Spleen (tissue), 11 donors: ENCODE measurements around the gene SRD5A1. TPM values are rescaled to one million over a fixed set of nuclear protein-coding genes. Genes with fewer than 3 reads are reported as not detected.
A peak's percentile ranks its signal among the peaks of the same experiment; 100 is the strongest.

Experiments
- DNase-seq: peaks from one replicate; pipeline ENCODE4 v3.0.0-alpha.2; 2020
- H3K27ac ChIP-seq, 8 donors: fragments of 200-600 bp; sonication (generic) in 7 of 8; 1 replicate in 4 of 8; 2 replicates in 4 of 8; pipeline versions ENCODE4 v1.5.0 to v1.8.0; 2016 to 2021; ENCODE audit warnings: inconsistent platforms in 4 of 8, mild to moderate bottlenecking in 4 of 8, moderate library complexity in 1 of 8
- H3K27me3 ChIP-seq, 7 donors: fragments of 200-600 bp; sonication (generic) in 6 of 7; replicated peaks in 1 of 7; 1 replicate in 4 of 7; 2 replicates in 3 of 7; pipeline versions ENCODE4 v1.5.0 to v1.8.0; 2016 to 2021; ENCODE audit warnings: inconsistent platforms in 3 of 7, mild to moderate bottlenecking in 1 of 7
- H3K36me3 ChIP-seq, 6 donors: fragments of 200-600 bp; sonication (generic) in 5 of 6; 1 replicate in 4 of 6; 2 replicates in 2 of 6; pipeline versions ENCODE4 v1.5.0 to v1.8.0; 2016 to 2021; ENCODE audit warnings: inconsistent platforms in 2 of 6
- H3K4me1 ChIP-seq, 6 donors: fragments of 200-600 bp; sonication (generic) in 5 of 6; 1 replicate in 3 of 6; 2 replicates in 3 of 6; pipeline versions ENCODE4 v1.5.0 to v1.8.0; 2016 to 2021; ENCODE audit warnings: inconsistent platforms in 3 of 6
- H3K4me3 ChIP-seq, 8 donors: fragments of 200-600 bp; sonication (generic) in 7 of 8; 1 replicate in 4 of 8; 2 replicates in 4 of 8; pipeline versions ENCODE4 v1.5.0 to v1.8.0; 2016 to 2021; ENCODE audit warnings: inconsistent platforms in 4 of 8, mild to moderate bottlenecking in 4 of 8, moderate library complexity in 2 of 8
- H3K9me3 ChIP-seq, 8 donors: fragments of 200-600 bp; sonication (generic) in 7 of 8; 1 replicate in 4 of 8; 2 replicates in 4 of 8; pipeline versions ENCODE4 v1.5.0 to v1.8.0; 2016 to 2021; ENCODE audit warnings: inconsistent platforms in 4 of 8
- POLR2A ChIP-seq, 3 donors: fragments of 450-650 bp; IDR thresholded peaks; one replicate each; pipeline ENCODE4 v1.5.1; 2017; ENCODE audit warnings: antibody characterized with exemption in 3 of 3, mild to moderate bottlenecking in 1 of 3
- POLR2AphosphoS5 ChIP-seq, 3 donors: sonication (generic); formaldehyde crosslinking; IDR thresholded peaks; one replicate each; pipeline ENCODE4 v1.5.1; 2017; ENCODE audit warnings: antibody characterized with exemption in 3 of 3
- WGBS, 5 donors: extraction: QIAGEN DNeasy Blood & Tissue Kit in 3 of 5; methylation state at CpG; one replicate each; pipeline versions ENCODE4 v1.1.5 to v1.1.7; 2013 to 2018; 5-methylcytosine and 5-hydroxymethylcytosine counted together
- intact Hi-C: fragments of 100-400 bp; cut with DNase I; formaldehyde crosslinking; loops from one replicate; pipeline ENCODE4 v1.15.0; 2023; ENCODE audit warnings: low total_unique reads
- polyA plus RNA-seq, 3 donors: library from polyadenylated mRNA; stranded (reverse); fragments of 200-250 nt; gene quantifications; one replicate each; pipeline ENCODE4 v1.2.1, GENCODE V29; 2013
- total RNA-seq, 7 donors: library from RNA; depleted of rRNA in 3 of 7; stranded (reverse); fragments of >200 nt in 3 of 7; fragmentation: NEBNext Ultra II Directional in 4 of 7; extraction: Animal tissue kit (Norgen Biotek cat#: 25700) in 4 of 7; gene quantifications; one replicate each; pipeline versions ENCODE4 v1.1.0 to v1.2.1, GENCODE V29; 2016 to 2021
- TF ChIP-seq, protein P1 (sequence below), 11 experiments: fragments of 200-600 bp in 7 of 11; fragments of 450-650 bp in 4 of 11; sonication (generic) in 4 of 11; IDR thresholded peaks in 8 of 11; conservative IDR thresholded peaks in 3 of 11; 1 replicate in 7 of 11; 2 replicates in 4 of 11; pipeline versions ENCODE4 v1.4.0 to v1.8.0; 2016 to 2021; ENCODE audit warnings: antibody characterized with exemption in 11 of 11, inconsistent platforms in 4 of 11, mild to moderate bottlenecking in 1 of 11
- donor health status: healthy with polysubstance abuse.
- donor health status: DM: no; HTN: no; CAD: no; lungs with moderate emphysema.
- donor health status: DM: no; HTN: no; CAD: no.
- donor health status: Bipolar disorder and iron deficiency.
- donor health status: healthy.
- donor health status: DM: no; HTN: no; CAD: no.
- donor health status: DM: yes; HTN: yes; CAD: no.

SRD5A1 gene
- total and polyA plus RNA-seq, 10 donors: 2.5 to 9.3 (median 5.7) TPM

DNA sequence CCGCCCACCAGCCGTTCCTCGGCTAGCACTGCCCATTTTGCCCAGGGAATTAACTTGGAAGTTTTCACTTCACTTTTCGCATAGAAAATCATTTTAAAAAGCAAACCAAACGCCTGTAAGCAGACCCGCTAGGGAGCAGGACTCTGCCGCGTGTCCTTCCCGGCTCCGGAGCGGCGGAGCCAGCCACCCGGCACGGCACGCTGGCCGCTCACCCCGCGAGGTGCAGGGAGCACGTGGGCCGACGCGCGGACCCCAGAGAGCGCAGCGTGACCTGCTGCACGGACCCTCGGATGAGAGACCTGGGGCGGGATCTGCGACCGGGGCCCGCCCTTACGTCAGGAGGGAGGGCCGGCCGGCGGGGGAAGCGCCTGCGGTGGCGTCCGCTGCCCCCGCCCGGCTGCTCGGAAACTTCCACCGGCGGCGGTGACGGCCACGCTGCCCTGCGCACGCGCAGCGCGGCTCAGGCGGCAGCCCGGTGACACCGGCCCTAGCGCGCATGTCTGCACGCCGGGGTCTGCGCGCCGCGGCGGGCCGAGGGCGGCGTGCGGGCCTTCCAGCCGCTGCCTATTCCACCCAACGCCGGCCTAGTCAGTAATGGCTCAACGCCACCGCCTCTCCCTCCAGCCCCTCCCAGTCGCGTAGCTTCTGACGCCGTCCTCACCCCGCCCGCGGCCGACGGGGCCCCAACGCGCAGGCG lies 79.5 kb downstream of the SRD5A1 start:
- intact Hi-C loops: loop anchor here (5.0 kb wide), 1 partner anchor 80 kb away; the partner anchor contains the start of genes NSUN2 and SRD5A1
- peak overlapping the region; percentile 96 to 99 (median 98) for H3K27ac ChIP-seq
- no peaks in the 10 kb centered on the region for H3K36me3 ChIP-seq
- no peaks in the 10 kb centered on the region for H3K27me3 ChIP-seq
- peaks cover 27 to 43% (median 41%) of the 10 kb centered on the region in 6 donors for H3K4me1 ChIP-seq
- peak overlapping the region; percentile 55 to 91 (median 79) for H3K4me3 ChIP-seq
- 0 to 1% (median 0%) methylated on average over 34 to 85 of the region's 85 CpGs for WGBS, 5 donors
- H3K9me3 ChIP-seq: no peaks in the 10 kb centered on the region
- peak; percentile 99 for DNase-seq
- peak in 1 of 3 donors; percentile 67 for TF ChIP-seq POLR2A (IDR thresholded peaks at IDR 0.05)
- TF ChIP-seq POLR2AphosphoS5 (IDR thresholded peaks at IDR 0.05): peak; percentile 82 to 89 (median 88)
- TF ChIP-seq, protein P1, sequence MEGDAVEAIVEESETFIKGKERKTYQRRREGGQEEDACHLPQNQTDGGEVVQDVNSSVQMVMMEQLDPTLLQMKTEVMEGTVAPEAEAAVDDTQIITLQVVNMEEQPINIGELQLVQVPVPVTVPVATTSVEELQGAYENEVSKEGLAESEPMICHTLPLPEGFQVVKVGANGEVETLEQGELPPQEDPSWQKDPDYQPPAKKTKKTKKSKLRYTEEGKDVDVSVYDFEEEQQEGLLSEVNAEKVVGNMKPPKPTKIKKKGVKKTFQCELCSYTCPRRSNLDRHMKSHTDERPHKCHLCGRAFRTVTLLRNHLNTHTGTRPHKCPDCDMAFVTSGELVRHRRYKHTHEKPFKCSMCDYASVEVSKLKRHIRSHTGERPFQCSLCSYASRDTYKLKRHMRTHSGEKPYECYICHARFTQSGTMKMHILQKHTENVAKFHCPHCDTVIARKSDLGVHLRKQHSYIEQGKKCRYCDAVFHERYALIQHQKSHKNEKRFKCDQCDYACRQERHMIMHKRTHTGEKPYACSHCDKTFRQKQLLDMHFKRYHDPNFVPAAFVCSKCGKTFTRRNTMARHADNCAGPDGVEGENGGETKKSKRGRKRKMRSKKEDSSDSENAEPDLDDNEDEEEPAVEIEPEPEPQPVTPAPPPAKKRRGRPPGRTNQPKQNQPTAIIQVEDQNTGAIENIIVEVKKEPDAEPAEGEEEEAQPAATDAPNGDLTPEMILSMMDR (IDR thresholded peaks at IDR 0.05 in 8 of 11, conservative IDR thresholded peaks at IDR 0.05 in 3 of 11): peak in 4 of 11 experiments; percentile 4 to 24 (median 13)

GRCh38 chr5:6713274-6714225 lies 80.3 kb downstream of the SRD5A1 start, which contains the start of gene TENT4A:
Gene TENT4A, plus strand, starts transcription at chr5:6713432. Its CDS starts 552 bp downstream, at chr5:6713984.
- H3K9me3 ChIP-seq: no peaks in the 10 kb centered on the region
- intact Hi-C loops: loop anchor here (5.0 kb wide), 1 partner anchor 81 kb away; the partner anchor contains the start of genes NSUN2 and SRD5A1
- peaks cover 33 to 52% (median 49%) of the 10 kb centered on the region in 6 donors for H3K4me1 ChIP-seq
- no peaks in the 10 kb centered on the region for H3K27me3 ChIP-seq
- WGBS, 5 donors: 0 to 1% (median 1%) methylated on average over 35 to 174 of the region's 174 CpGs
- H3K27ac ChIP-seq: peak within 1 kb of the TSS; percentile 96 to 99 (median 98)
- peak; percentile 93 for DNase-seq
- peak; percentile 21 to 75 (median 72) for TF ChIP-seq POLR2AphosphoS5 (IDR thresholded peaks at IDR 0.05)
- TF ChIP-seq, protein P1 (IDR thresholded peaks at IDR 0.05 in 8 of 11, conservative IDR thresholded peaks at IDR 0.05 in 3 of 11): no peak
- peak within 1 kb of the TSS; percentile 68 to 91 (median 79) for H3K4me3 ChIP-seq
- peaks cover 0 to 5% (median 0%) of the 10 kb centered on the region in 6 donors for H3K36me3 ChIP-seq

DNA sequence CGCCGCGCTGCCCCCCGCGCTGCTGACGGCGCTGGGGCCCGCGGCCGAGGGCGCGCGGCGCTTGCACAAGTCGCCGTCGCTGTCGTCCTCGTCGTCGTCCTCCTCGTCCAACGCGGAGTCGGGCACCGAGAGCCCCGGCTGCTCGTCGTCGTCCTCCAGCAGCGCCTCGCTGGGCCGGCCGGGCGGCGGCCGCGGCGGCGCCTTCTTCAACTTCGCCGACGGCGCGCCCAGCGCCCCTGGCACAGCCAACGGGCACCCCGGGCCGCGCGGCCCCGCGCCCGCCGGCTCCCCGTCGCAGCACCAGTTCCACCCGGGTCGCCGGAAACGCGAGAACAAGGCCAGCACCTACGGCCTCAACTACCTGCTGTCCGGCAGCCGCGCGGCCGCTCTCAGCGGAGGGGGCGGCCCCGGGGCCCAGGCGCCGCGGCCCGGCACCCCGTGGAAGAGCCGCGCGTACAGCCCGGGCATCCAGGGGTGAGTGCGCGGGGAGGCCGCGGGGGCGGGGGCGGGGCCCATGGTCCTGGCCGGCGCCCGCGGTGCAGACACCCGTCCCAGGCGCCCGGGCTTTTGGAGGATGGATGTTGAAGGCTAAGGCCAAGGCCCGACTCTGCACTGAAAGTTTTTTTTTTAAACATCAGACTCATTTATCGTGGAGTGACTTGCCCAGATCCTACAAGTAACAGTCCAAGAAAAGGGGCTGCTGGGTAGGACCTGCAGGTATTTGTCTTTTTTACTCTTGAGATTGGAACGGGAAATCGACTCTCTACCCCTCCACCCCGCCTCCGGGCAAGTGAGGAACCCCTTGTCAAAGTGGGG lies 81.2 kb downstream of the SRD5A1 start:
- Histone ChIP-seq H3K27me3 (no peaks in the 10 kb centered on the region), H3K4me3 (peak overlapping the region; percentile 49 to 91 (median 68)), H3K27ac (peak overlapping the region; percentile 10 to 99 (median 85)), H3K4me1 (peaks cover 33 to 60% (median 56%) of the 10 kb centered on the region in 6 donors), H3K36me3 (peaks cover 0 to 8% (median 0%) of the 10 kb centered on the region in 6 donors), H3K9me3 (no peaks in the 10 kb centered on the region)
- intact Hi-C loops: loop anchor here (5.0 kb wide), 1 partner anchor 82 kb away; the partner anchor contains the start of genes NSUN2 and SRD5A1
- peak; percentile 91 for DNase-seq
- no peak for TF ChIP-seq POLR2A (IDR thresholded peaks at IDR 0.05)
- TF ChIP-seq POLR2AphosphoS5 (IDR thresholded peaks at IDR 0.05): no peak
- TF ChIP-seq, protein P1 (IDR thresholded peaks at IDR 0.05 in 8 of 11, conservative IDR thresholded peaks at IDR 0.05 in 3 of 11): no peak
- 0 to 1% (median 1%) methylated on average over 8 to 99 of the region's 99 CpGs for WGBS, 5 donors
